DMS53 treated with DMSO at 0.1 percent for 48 hours (cell line): Measurements from ENCODE around the gene ARHGEF25.
A peak's percentile ranks its signal among the peaks of the same experiment; 100 is the strongest.
"Not testable (repeated sequence)": the region's sequence is repeated elsewhere in the genome, so short reads cannot be mapped to it uniquely, and the experiment has no call there.

Experiments
- DNase-seq: peaks from one replicate; lab custom pipeline; 2025; ENCODE audit not compliant: unreplicated experiment; lab: John Stamatoyannopoulos, UW

The ARHGEF25 gene

GRCh38 chr12:57585156-57585555, 26.1 kb upstream of the ARHGEF25 start:
- no peak for DNase-seq

GRCh38 chr12:57586128-57586527, 25.1 kb upstream of the ARHGEF25 start:
- no peak for DNase-seq

- no peak for DNase-seq
These were observed 24.3 kb upstream of the ARHGEF25 start for GRCh38 chr12:57586832-57587429.

- not testable (repeated sequence) for DNase-seq
These were observed 22.2 kb upstream of the ARHGEF25 start for GRCh38 chr12:57588951-57589610.

- DNase-seq = no peak
These were observed 20.8 kb upstream of the ARHGEF25 start for GRCh38 chr12:57590479-57590863.

GRCh38 chr12:57590864-57591781, 20.1 kb upstream of the ARHGEF25 start, which contains the start of gene PIP4K2C:
Gene PIP4K2C (plus strand): TSS chr12:57591192. CDS start chr12:57591290, 98 bp downstream.
- peak; percentile 82 for DNase-seq

GRCh38 chr12:57591782-57592325, 19.4 kb upstream of the ARHGEF25 start:
- DNase-seq = no peak

- no peak for DNase-seq
These were observed 18.6 kb upstream of the ARHGEF25 start for GRCh38 chr12:57592551-57593165.

GRCh38 chr12:57593187-57593586, 18.0 kb upstream of the ARHGEF25 start:
- no peak for DNase-seq

- no peak for DNase-seq
These were observed 10.8 kb upstream of the ARHGEF25 start for GRCh38 chr12:57600395-57600794.

- DNase-seq = no peak
These were observed 8.7 kb upstream of the ARHGEF25 start for GRCh38 chr12:57602544-57602943.

GRCh38 chr12:57603324-57603723, 7.9 kb upstream of the ARHGEF25 start:
- no peak for DNase-seq

- DNase-seq = no peak
These were observed 7.3 kb upstream of the ARHGEF25 start for GRCh38 chr12:57603815-57604453.

- no peak for DNase-seq
These were observed 6.7 kb upstream of the ARHGEF25 start, which contains the start of gene DTX3 for GRCh38 chr12:57604454-57604991. Gene DTX3 (plus strand): TSS chr12:57604824. CDS start chr12:57606518, 1,694 bp downstream.

GRCh38 chr12:57604992-57605810, 6.0 kb upstream of the ARHGEF25 start:
- DNase-seq = no peak

GRCh38 chr12:57605811-57606311, 5.4 kb upstream of the ARHGEF25 start:
- DNase-seq = no peak

GRCh38 chr12:57606399-57606798, 4.8 kb upstream of the ARHGEF25 start:
- no peak for DNase-seq

- no peak for DNase-seq
These were observed 4.4 kb upstream of the ARHGEF25 start for GRCh38 chr12:57606821-57607220.
